ENCODE results near the gene FAM13C. TPM values are rescaled to one million over a fixed set of nuclear protein-coding genes. Genes with fewer than 3 reads are reported as not detected.
A peak's percentile ranks its signal among the peaks of the same experiment; 100 is the strongest.
"Not testable (repeated sequence)": the region's sequence is repeated elsewhere in the genome, so short reads cannot be mapped to it uniquely, and the experiment has no call there.

The FAM13C gene
- total RNA-seq: under 1 TPM in 1 of 2 experiments, not detected in 1; 0.21 TPM

DNA sequence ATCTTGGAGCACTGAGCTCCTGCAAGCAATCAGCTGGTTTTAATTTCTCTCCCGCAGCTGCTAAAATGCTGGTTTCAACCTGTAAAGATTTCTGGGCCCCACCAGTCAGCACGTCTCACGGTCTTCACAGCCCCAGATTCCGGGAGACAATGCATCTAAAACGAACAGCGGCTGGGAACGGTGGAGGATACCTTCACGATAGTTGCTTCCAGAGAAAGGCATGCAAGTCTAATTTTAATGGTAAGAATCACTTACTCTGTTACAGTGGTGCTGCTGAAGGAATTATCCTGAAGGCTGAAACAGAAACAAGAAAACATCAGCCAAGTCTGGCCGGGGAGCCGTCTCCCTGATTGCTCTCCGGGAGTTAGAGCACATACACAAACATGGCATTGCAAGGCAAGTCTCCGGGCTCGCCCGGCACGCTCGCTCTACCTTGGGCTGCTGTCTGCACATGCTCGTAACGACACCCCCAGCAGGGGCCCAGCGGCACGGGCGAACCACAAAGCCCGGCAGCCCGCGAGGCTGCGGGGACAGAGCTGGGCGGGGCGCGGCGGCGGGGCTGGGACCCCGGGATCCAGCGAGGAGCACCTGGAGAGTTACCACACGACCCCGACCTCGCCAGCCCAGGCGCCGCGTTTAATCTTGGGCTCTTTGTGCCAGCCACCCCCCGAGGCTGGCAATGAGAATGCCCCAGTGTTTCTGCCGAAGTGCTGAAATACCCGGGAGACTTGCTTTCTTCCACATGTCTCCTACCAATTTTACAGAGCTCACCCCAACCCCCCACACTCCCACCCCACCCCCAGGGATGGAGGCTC is at the start of gene FAM13C:
Gene FAM13C, minus strand, starts transcription at position 406 of the 815 bp plus-strand sequence. Its CDS starts 89 bp downstream, at position 317.
- no peaks in the 10 kb centered on the region for H3K9me3 Mint-ChIP-seq
- peak; percentile 22 for DNase-seq
- peaks cover 10% of the 10 kb centered on the region for H3K4me1 Mint-ChIP-seq
- H3K27ac Mint-ChIP-seq: no peak within 1 kb of the TSS
- H3K4me3 Mint-ChIP-seq: peak within 1 kb of the TSS; percentile 11
- no peaks in the 10 kb centered on the region for H3K36me3 Mint-ChIP-seq
- peaks cover 49% of the 10 kb centered on the region for H3K27me3 Mint-ChIP-seq

DNA sequence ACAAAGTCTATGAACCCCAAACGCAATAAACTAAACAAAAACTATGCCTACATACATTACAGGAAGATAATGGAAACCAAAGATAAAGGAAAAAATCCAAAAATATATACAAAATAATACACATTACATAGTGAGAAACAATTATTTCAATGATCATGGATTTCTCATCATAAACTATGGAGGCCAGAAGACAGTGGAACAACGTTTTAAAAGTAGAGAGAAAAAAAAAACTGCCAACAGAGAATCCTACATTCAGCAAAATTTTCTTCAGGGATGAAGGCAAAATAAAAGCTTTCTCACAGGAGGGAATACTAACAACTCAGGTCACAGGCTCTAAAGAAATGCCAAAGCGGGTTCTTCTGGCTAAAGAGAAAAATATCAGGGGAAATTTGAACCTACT is 42.9 kb upstream of the FAM13C start:
- Mint-ChIP-seq H3K27me3 (no peaks in the 10 kb centered on the region), H3K9me3 (peaks cover 9% of the 10 kb centered on the region), H3K27ac (no peak overlapping the region), H3K4me1 (no peaks in the 10 kb centered on the region), H3K4me3 (no peak overlapping the region), H3K36me3 (no peaks in the 10 kb centered on the region)
- DNase-seq: no peak

- DNase-seq: no peak
- Mint-ChIP-seq H3K36me3 (no peaks in the 10 kb centered on the region), H3K27me3 (no peaks in the 10 kb centered on the region), H3K4me3 (no peak overlapping the region), H3K9me3 (peaks cover 7% of the 10 kb centered on the region), H3K27ac (no peak overlapping the region), H3K4me1 (no peaks in the 10 kb centered on the region)
Observed at GRCh38 chr10:59400214-59400613, 37.9 kb upstream of the FAM13C start.

GRCh38 chr10:59399329-59399728 is 37.0 kb upstream of the FAM13C start:
- H3K27me3 Mint-ChIP-seq, H3K27ac Mint-ChIP-seq, DNase-seq, H3K36me3 Mint-ChIP-seq, H3K4me1 Mint-ChIP-seq, H3K9me3 Mint-ChIP-seq, H3K4me3 Mint-ChIP-seq: not testable (repeated sequence)

DNA sequence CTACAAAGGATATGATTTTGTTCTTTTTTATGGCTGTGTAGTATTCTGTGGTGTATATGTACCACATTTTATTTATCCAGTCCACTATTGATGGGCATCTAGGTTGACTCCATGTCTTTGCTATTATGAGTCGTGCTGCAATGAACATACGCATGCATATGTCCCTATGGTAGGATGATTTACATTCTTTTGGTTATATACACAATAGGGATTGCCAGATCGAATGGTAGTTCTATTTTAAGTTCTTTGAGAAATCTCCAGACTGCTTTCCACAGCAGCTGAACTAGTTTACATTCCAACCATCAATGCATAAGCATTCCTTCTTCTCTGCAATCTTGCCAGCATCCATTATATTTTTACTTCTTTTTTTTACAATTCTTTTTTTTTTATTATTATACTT is 35.6 kb upstream of the FAM13C start:
- Mint-ChIP-seq H3K27ac (no peak overlapping the region), H3K9me3 (peaks cover 7% of the 10 kb centered on the region), H3K4me3 (no peak overlapping the region), H3K4me1 (no peaks in the 10 kb centered on the region), H3K36me3 (no peaks in the 10 kb centered on the region), H3K27me3 (no peaks in the 10 kb centered on the region)
- DNase-seq: no peak

GRCh38 chr10:59395984-59396383 is 33.6 kb upstream of the FAM13C start:
- Mint-ChIP-seq H3K27me3 (no peaks in the 10 kb centered on the region), H3K36me3 (no peaks in the 10 kb centered on the region), H3K27ac (no peak overlapping the region), H3K9me3 (peaks cover 7% of the 10 kb centered on the region), H3K4me3 (no peak overlapping the region), H3K4me1 (no peaks in the 10 kb centered on the region)
- DNase-seq: no peak

GRCh38 chr10:59393349-59393748 is 31.0 kb upstream of the FAM13C start:
- no peaks in the 10 kb centered on the region for H3K36me3 Mint-ChIP-seq
- no peak for DNase-seq
- no peak overlapping the region for H3K27ac Mint-ChIP-seq
- H3K4me1 Mint-ChIP-seq: no peaks in the 10 kb centered on the region
- peaks cover 2% of the 10 kb centered on the region for H3K9me3 Mint-ChIP-seq
- H3K4me3 Mint-ChIP-seq: no peak overlapping the region
- H3K27me3 Mint-ChIP-seq: no peaks in the 10 kb centered on the region

GRCh38 chr10:59391060-59391459 is 28.7 kb upstream of the FAM13C start:
- no peak overlapping the region for H3K4me3 Mint-ChIP-seq
- no peaks in the 10 kb centered on the region for H3K9me3 Mint-ChIP-seq
- DNase-seq: no peak
- H3K27ac Mint-ChIP-seq: no peak overlapping the region
- H3K27me3 Mint-ChIP-seq: no peaks in the 10 kb centered on the region
- H3K4me1 Mint-ChIP-seq: no peaks in the 10 kb centered on the region
- no peaks in the 10 kb centered on the region for H3K36me3 Mint-ChIP-seq

- DNase-seq: no peak
- Mint-ChIP-seq H3K36me3 (no peaks in the 10 kb centered on the region), H3K4me3 (no peak overlapping the region), H3K9me3 (no peaks in the 10 kb centered on the region), H3K27me3 (peaks cover 5% of the 10 kb centered on the region), H3K27ac (no peak overlapping the region), H3K4me1 (no peaks in the 10 kb centered on the region)
Observed at GRCh38 chr10:59388671-59388976, 26.3 kb upstream of the FAM13C start.

DNA sequence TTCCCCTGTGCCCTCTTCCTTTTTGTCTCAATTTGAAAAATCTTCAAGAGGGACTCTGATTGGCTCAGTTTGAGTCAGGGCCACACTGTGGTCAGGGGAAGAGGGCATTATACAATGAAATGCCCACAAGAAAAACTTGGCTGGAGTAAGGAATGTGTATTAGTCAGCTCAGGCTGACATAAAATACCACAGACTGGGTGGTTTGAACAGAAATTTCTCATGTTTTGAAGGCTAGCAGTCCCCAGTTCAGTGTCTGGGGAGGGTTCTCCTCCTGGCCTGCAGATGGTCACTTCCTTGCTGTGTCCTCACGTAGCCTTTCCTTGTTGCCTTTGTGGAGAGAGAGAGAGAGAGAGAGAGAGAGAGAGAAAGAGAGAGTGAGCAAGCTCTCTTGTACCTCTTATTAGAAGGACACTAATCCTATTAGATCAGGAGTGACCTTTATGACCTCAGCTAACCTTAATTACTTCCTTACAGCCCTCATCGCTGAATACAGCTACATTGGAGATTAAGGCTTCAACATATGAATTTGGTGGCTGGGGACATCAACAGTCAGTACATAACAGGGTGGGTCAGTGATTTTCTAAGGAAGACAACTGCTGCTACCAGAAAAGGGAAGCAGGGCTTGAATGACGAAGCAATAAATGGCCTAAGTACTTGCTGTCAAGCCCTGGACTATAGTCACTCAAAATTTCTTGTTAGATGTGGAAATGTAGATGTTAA is 25.8 kb upstream of the FAM13C start:
- no peak overlapping the region for H3K27ac Mint-ChIP-seq
- no peaks in the 10 kb centered on the region for H3K9me3 Mint-ChIP-seq
- no peaks in the 10 kb centered on the region for H3K4me1 Mint-ChIP-seq
- H3K27me3 Mint-ChIP-seq: peaks cover 5% of the 10 kb centered on the region
- no peak for DNase-seq
- no peak overlapping the region for H3K4me3 Mint-ChIP-seq
- H3K36me3 Mint-ChIP-seq: no peaks in the 10 kb centered on the region

GRCh38 chr10:59384761-59385160 is 22.4 kb upstream of the FAM13C start:
- no peaks in the 10 kb centered on the region for H3K9me3 Mint-ChIP-seq
- no peak overlapping the region for H3K27ac Mint-ChIP-seq
- H3K27me3 Mint-ChIP-seq: peaks cover 5% of the 10 kb centered on the region
- H3K36me3 Mint-ChIP-seq: no peaks in the 10 kb centered on the region
- no peaks in the 10 kb centered on the region for H3K4me1 Mint-ChIP-seq
- no peak overlapping the region for H3K4me3 Mint-ChIP-seq
- DNase-seq: no peak

GRCh38 chr10:59383908-59384307 is 21.6 kb upstream of the FAM13C start:
- no peak for DNase-seq
- H3K4me1 Mint-ChIP-seq: no peaks in the 10 kb centered on the region
- H3K27me3 Mint-ChIP-seq: peaks cover 5% of the 10 kb centered on the region
- H3K36me3 Mint-ChIP-seq: no peaks in the 10 kb centered on the region
- H3K4me3 Mint-ChIP-seq: no peak overlapping the region
- no peak overlapping the region for H3K27ac Mint-ChIP-seq
- H3K9me3 Mint-ChIP-seq: no peaks in the 10 kb centered on the region

GRCh38 chr10:59383436-59383835 is 21.1 kb upstream of the FAM13C start:
- no peak for DNase-seq
- peaks cover 5% of the 10 kb centered on the region for H3K27me3 Mint-ChIP-seq
- H3K36me3 Mint-ChIP-seq: no peaks in the 10 kb centered on the region
- H3K27ac Mint-ChIP-seq: no peak overlapping the region
- H3K4me1 Mint-ChIP-seq: no peaks in the 10 kb centered on the region
- H3K9me3 Mint-ChIP-seq: no peaks in the 10 kb centered on the region
- no peak overlapping the region for H3K4me3 Mint-ChIP-seq

- H3K4me1 Mint-ChIP-seq: no peaks in the 10 kb centered on the region
- DNase-seq: no peak
- H3K4me3 Mint-ChIP-seq: no peak overlapping the region
- H3K27me3 Mint-ChIP-seq: peaks cover 5% of the 10 kb centered on the region
- H3K9me3 Mint-ChIP-seq: no peaks in the 10 kb centered on the region
- no peaks in the 10 kb centered on the region for H3K36me3 Mint-ChIP-seq
- no peak overlapping the region for H3K27ac Mint-ChIP-seq
Observed at GRCh38 chr10:59382831-59383295, 20.5 kb upstream of the FAM13C start.

DNA sequence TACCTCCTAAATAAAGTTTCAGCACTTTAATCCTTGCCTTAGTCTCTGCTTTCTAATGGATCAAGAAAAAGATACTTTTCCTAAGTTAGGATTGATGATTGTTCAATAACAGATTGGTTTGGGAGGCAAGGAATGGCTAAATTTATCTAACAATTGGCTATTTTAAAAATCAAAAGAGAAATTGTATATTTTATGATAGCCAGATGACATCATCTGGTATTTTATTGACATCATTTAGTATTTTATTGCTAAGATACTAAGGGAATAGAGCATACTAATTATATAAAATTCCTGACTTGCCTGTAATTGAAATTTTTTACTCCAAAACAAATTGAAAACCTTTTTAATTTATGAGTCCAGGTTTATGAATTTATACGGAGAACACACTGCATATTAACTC is 19.3 kb upstream of the FAM13C start:
- no peaks in the 10 kb centered on the region for H3K4me1 Mint-ChIP-seq

GRCh38 chr10:59376846-59377245 is 14.5 kb upstream of the FAM13C start:
- Mint-ChIP-seq H3K4me1 (no peaks in the 10 kb centered on the region), H3K36me3 (no peaks in the 10 kb centered on the region), H3K9me3 (no peaks in the 10 kb centered on the region), H3K27me3 (no peaks in the 10 kb centered on the region), H3K27ac (no peak overlapping the region), H3K4me3 (no peak overlapping the region)
- no peak for DNase-seq

More for the DNA sequence above, 19.3 kb upstream of the FAM13C start:
- Mint-ChIP-seq H3K4me3 (no peak overlapping the region), H3K9me3 (no peaks in the 10 kb centered on the region), H3K27ac (no peak overlapping the region), H3K36me3 (no peaks in the 10 kb centered on the region), H3K27me3 (peaks cover 5% of the 10 kb centered on the region)
- DNase-seq: no peak
